NOMO-1 treated with dmso at 0.1 percent for 144 hours (cell line): ENCODE measurements around the gene STK33.

Experiments used
- DNase-seq: peaks from one replicate; lab custom pipeline; 2025; ENCODE audit not compliant: unreplicated experiment; lab: John Stamatoyannopoulos, UW

The STK33 gene

DNA sequence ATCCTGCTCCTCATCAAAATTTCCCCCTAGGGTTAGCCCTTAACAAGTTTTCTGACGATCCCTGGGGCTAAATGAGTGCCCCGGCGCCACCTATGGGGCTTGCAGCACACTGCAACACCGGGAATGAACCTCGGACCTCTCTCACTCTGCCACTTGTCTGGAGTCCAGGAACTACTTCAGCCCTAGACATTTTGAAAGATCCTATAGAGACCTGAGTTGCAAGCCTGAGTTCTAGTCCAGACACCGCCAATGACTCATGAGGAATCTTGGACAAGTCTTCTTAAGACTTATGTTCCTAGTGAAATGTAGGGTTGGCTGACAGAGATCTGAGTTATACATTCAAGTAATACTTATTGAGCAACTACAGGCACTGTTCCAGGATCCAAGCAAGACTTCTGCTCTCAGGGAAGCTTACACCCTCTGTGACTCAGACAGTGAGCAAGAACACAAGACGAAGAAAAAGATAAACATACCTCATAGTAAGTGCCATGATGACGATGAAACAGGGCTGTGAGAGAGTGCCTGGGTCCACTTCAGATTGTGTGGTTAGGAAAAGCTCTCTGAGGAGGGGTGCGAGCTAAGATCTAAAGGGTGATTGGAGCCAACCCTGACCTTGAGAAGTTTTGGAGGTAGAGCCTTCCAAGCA is 10.2 kb upstream of the STK33 start:
- peak; percentile 58 for DNase-seq

- no peak for DNase-seq
Observed at GRCh38 chr11:8603696-8604077, 9.7 kb upstream of the STK33 start.

- DNase-seq, result no peak
Observed at GRCh38 chr11:8601376-8602133, 7.5 kb upstream of the STK33 start.

GRCh38 chr11:8598506-8598905 is 4.5 kb upstream of the STK33 start:
- no peak for DNase-seq

GRCh38 chr11:8597182-8597581 is 3.2 kb upstream of the STK33 start:
- DNase-seq, result peak; percentile 10

- no peak for DNase-seq
Observed at GRCh38 chr11:8596504-8597046, 2.5 kb upstream of the STK33 start.

- DNase-seq, result no peak
Observed at GRCh38 chr11:8593455-8593854, 573 bp downstream of the STK33 start.

- DNase-seq, result no peak
Observed at GRCh38 chr11:8587915-8588314, 6.1 kb downstream of the STK33 start.

DNA sequence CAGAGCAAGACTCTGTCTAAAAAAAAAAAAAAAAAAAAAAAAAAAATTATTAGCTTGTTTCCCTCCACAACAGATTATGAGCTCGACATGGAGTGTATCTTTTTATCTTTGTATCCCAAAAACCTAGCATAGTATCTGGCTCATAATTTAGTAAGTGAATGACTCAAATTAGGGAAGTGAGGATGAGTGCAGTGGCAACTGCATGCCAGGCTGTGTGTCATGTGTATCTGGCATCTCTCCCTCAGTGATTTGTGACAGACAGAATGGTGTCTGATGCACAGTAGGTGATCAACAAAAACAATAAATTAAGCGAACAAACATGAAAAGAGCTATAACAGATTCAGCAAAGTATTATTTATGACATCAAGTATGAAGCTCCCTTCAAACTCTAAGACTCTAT is 7.2 kb downstream of the STK33 start:
- DNase-seq, result no peak

- DNase-seq, result no peak
Observed at GRCh38 chr11:8586184-8586583, 7.8 kb downstream of the STK33 start.

- no peak for DNase-seq
Observed at GRCh38 chr11:8584511-8584910, 9.5 kb downstream of the STK33 start.

DNA sequence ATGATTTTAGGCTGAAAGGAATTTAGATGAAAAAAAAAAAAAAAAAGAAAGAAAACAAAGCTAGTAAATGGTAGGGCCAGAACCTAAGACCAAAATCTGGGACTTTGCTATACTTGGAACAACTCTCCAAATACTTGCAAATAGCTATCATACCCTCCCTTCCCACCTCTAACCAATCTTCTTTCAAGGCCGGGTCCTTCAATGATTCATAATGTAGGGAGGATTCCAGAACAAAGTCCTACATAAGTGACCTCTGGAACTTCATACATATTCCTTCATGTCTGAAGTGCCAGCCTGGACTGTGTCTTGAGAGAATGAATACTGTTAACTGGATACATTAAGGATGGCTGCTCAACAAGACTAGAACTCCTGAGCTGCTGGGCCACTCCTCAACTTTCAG is 9.9 kb downstream of the STK33 start:
- DNase-seq, result no peak

GRCh38 chr11:8581300-8581699 is 12.7 kb downstream of the STK33 start:
- DNase-seq, result no peak

DNA sequence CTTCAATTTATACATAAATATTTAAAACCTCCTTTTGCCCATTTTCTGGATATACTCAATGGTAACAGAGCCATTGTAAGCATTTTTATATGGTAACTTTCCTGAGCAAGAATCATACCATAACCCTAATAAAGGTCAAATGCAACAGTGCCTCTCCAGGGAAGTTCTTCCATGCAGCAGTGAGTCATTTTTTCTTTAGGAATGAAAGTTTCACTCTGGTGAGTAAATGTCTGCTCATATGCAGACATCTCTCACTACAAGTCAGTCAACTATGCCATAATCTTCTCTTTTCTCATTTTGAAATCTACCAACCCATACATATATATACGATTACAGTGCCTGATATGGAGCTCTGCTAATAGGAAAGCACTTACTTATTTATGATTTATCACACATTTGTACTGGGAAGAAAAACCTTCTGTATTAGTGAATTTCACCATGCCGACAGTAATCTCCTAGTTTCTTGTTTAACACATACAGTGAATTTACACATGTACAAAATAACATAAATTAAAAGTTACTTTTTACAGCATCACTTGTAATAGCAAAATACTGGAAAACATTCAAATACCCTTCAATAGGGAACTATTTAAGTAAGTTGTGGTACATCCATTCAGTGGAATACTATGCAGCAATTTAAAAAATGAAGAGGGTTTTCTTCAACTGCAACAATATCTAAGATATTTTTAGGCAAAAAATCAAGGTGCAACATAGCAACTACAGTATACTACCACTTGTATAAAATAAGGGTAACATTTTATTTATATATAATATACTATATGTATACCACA is 16.0 kb downstream of the STK33 start:
- DNase-seq, result no peak

DNA sequence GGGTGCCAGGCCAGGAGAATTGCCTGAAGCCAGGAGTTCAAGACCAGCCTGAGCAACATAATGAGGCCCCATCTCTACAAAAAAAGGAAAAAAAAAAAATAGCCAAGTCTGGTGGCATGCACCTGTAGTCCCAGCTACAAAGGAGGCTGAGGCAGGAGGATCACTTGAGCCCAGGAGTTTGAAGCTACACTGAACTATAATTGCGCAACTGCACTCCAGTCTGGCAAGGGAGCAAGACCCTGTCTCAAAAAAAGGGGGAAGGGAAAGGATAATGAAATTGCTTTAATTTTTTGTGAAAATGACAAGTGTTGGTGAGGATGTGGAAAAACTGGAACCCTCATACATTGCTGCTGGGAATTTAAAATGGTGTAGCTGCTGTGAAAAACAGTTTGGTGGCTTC is 19.2 kb downstream of the STK33 start:
- no peak for DNase-seq

DNA sequence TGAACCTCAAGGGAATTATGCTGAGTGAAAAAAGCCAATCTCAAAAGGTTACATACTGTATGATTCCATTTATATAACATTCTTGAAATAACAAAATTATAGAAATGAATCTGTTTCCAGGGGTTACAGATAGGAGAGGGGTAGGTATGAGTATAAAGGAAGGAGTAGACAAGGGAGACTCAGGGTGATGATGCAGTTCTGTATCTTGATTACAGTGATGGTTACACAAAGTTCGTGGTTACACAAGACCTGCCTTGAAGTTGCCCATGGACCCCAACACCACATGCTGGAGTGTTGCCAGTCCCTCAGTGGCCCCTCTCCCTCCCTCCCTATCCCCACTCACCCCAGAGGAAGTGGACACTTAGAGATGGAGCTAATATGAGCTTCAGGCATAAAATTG is 20.3 kb downstream of the STK33 start:
- DNase-seq, result no peak

DNA sequence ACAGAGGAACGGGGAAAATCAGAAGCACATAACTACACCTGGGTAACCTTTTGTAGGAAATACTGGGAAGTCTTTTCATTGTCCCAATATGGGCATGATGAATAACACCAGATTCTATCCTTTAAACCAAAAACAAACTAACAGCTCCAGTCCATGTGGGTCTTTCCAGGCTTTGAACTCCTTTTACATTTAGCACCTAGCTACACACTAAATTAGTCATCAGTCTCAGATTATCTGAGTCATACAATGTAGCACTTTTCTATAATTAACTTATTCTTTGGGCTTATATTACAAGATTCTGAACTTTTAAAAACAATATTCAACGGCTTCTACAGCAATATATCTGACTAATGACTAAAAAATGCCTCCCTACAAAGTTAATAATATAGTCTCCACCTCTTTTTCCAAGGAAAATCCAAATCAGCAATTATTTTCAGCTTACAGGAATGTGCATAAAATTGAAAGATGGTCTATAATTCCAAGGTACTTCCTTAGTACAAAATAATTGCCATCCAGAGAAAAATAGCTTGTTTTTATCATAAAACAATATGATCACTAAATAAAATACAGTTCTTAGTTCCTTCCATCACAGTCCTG is 26.3 kb downstream of the STK33 start:
- DNase-seq, result no peak

DNA sequence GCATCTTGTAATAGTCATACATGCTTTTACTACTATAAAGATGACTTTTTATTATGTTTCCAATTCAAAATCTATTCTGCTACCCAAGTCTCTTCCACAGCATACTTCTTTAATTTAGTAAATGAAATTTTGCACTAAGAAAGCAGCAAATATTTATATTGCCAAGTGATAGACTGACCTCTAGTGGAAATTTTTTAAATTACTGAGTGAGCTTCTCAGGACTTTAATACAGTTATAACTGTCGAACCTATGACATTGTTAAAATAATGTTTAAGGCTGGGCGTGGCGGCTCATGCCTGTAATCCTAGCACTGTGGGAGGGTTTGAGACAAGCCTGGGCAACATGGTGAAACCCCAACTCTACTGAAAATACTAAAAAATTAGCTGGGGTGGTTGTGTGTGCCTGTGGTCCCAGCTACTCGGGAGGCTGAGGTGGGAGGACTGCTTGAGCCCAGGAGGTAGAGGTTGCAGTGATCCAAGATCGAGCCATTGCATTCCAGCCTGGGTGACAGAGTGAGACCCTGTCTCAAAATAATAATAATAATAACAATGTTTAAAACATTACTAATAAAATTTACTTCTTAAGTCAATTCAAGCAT is 27.3 kb downstream of the STK33 start:
- no peak for DNase-seq

DNA sequence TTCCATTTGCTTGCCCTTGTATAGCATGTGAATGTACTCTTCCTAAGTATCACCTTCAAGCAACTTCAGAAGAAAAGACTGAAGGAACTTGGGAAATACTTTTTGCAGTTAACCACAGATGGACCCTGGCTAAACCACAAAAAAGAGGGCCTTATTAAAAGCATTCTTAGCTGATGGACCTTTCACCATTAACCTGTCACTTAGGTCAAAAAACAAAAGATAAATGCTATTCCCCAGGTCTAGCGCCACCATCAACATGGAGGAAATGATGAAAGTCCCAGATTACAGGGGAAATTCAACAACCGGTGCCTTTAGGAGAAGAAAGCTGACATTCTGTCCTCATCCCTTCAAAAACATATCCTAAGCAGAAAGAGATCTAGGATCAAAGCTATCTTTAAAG is 29.5 kb downstream of the STK33 start:
- DNase-seq, result no peak

DNA sequence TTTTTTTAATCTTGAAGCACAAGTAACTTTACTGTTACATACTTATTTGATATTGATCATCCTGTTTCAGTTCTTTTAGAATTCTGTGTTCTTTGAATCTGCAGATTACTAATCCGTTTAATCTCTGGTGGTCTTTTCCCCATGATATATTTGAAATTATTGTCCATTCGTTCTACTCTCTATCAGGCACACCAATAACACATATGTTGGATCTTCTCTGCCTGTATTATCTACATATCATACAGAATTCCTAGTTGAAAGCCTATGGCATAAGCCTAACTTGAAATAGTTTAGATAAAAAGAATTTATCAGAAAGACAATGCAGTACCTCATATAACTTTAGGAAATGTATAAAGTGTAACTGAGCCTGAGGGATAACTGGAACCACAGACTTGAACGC is 32.6 kb downstream of the STK33 start:
- DNase-seq, result no peak

GRCh38 chr11:8558436-8558835 is 35.6 kb downstream of the STK33 start:
- no peak for DNase-seq
